Measurements from ENCODE around the gene PPM1B. TPM values are rescaled to one million over a fixed set of nuclear protein-coding genes. Genes with fewer than 3 reads are reported as not detected.

The PPM1B gene
- total RNA-seq, 1 donor from 2014 or later = 56.2 TPM

GRCh38 chr2:44135296-44135695 lies 33.4 kb upstream of the PPM1B start:
- intact Hi-C loops (cut with micrococcal nuclease) = no loop called here
- no peak overlapping the region for H3K27ac ChIP-seq (replicated peaks)
- H3K9me3 ChIP-seq (replicated peaks) = peaks cover 6% of the 10 kb centered on the region
- H3K4me1 ChIP-seq = peaks cover 12% of the 10 kb centered on the region
- no peaks in the 10 kb centered on the region for H3K36me3 ChIP-seq
- no peaks in the 10 kb centered on the region for H3K27me3 ChIP-seq (ENCODE audit: low read depth)
- DNase-seq = no peak
- TF ChIP-seq CTCF (IDR thresholded peaks at IDR 0.05; ENCODE audit: borderline replicate concordance) = no peak
- H3K4me3 ChIP-seq = no peak overlapping the region

GRCh38 chr2:44135771-44136170 lies 32.9 kb upstream of the PPM1B start:
- no peak overlapping the region for H3K27ac ChIP-seq (replicated peaks)
- TF ChIP-seq CTCF (IDR thresholded peaks at IDR 0.05; ENCODE audit: borderline replicate concordance) = no peak

GRCh38 chr2:44136252-44136651 lies 32.4 kb upstream of the PPM1B start:
- no peak for TF ChIP-seq CTCF (IDR thresholded peaks at IDR 0.05; ENCODE audit: borderline replicate concordance)
- DNase-seq = no peak
- H3K36me3 ChIP-seq = no peaks in the 10 kb centered on the region
- no peak overlapping the region for H3K27ac ChIP-seq (replicated peaks)
- peaks cover 7% of the 10 kb centered on the region for H3K4me1 ChIP-seq
- peaks cover 3% of the 10 kb centered on the region for H3K9me3 ChIP-seq (replicated peaks)
- intact Hi-C loops (cut with micrococcal nuclease) = no loop called here
- H3K4me3 ChIP-seq = no peak overlapping the region
- no peaks in the 10 kb centered on the region for H3K27me3 ChIP-seq (ENCODE audit: low read depth)

More at GRCh38 chr2:44135771-44136170, 32.9 kb upstream of the PPM1B start:
- intact Hi-C loops (cut with micrococcal nuclease) = no loop called here
- Histone ChIP-seq H3K4me1 (peaks cover 10% of the 10 kb centered on the region), H3K4me3 (no peak overlapping the region), H3K36me3 (no peaks in the 10 kb centered on the region), H3K9me3 (replicated peaks) (peaks cover 6% of the 10 kb centered on the region), H3K27me3 (ENCODE audit: low read depth) (no peaks in the 10 kb centered on the region)
- DNase-seq = no peak

- no peak for DNase-seq
- Histone ChIP-seq H3K9me3 (replicated peaks) (no peaks in the 10 kb centered on the region), H3K36me3 (no peaks in the 10 kb centered on the region), H3K4me1 (peaks cover 7% of the 10 kb centered on the region), H3K27ac (replicated peaks) (no peak overlapping the region), H3K4me3 (no peak overlapping the region), H3K27me3 (ENCODE audit: low read depth) (no peaks in the 10 kb centered on the region)
- no peak for TF ChIP-seq CTCF (IDR thresholded peaks at IDR 0.05; ENCODE audit: borderline replicate concordance)
- intact Hi-C loops (cut with micrococcal nuclease) = no loop called here
Measured at GRCh38 chr2:44137048-44137447, 31.6 kb upstream of the PPM1B start.

GRCh38 chr2:44137872-44138551 lies 30.7 kb upstream of the PPM1B start:
- Histone ChIP-seq H3K27ac (replicated peaks) (no peak overlapping the region), H3K9me3 (replicated peaks) (no peaks in the 10 kb centered on the region), H3K4me3 (no peak overlapping the region), H3K27me3 (ENCODE audit: low read depth) (no peaks in the 10 kb centered on the region), H3K4me1 (peaks cover 7% of the 10 kb centered on the region), H3K36me3 (no peaks in the 10 kb centered on the region)
- no peak for DNase-seq
- TF ChIP-seq CTCF (IDR thresholded peaks at IDR 0.05; ENCODE audit: borderline replicate concordance) = no peak
- intact Hi-C loops (cut with micrococcal nuclease) = no loop called here

All from left ventricle myocardium inferior (tissue), 1 donor.